Measurements from ENCODE around the gene NR5A2. TPM values are rescaled to one million over a fixed set of nuclear protein-coding genes. Genes with fewer than 3 reads are reported as not detected.
A peak's percentile ranks its signal among the peaks of the same experiment; 100 is the strongest.

The NR5A2 gene
- polyA plus RNA-seq, 3 donors: 0.03 to 0.31 TPM; not detected in 1

DNA sequence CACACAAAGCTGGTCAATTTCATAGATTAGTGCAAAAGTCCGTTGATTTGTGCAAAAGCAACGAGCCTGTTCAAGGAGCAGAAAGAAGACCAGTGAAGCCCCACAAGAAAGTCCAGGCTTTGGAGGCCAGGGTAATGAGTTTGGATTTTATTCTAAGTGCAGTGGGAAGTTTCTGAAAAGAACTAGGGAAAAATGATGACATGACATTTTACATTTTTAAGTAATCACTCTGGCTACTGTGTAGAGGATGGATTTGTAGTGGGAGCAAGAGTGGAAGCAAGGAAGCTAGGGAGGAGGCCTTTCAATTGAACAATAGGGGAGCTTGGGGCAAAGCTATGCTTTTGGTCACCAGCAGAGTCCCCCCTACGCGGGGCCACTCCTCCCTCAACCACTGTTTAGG is 196.1 kb downstream of the NR5A2 start:
- Histone ChIP-seq H3K4me2 (replicated peaks; ENCODE audit: extremely low read depth, low read length, poor library complexity, severe bottlenecking) (no peak overlapping the region), H3K9ac (ENCODE audit: insufficient read depth, low read length, poor library complexity, severe bottlenecking) (no peak overlapping the region), H3K27me3 (ENCODE audit: control insufficient read depth in 2 of 2, insufficient read depth in 2 of 2, low read length in 2 of 2) (no peaks in the 10 kb centered on the region), H3K4me3 (replicated peaks in 1 of 3; ENCODE audit: low read depth in 2 of 3, low read length in 3 of 3) (no peak overlapping the region), H3K9me3 (replicated peaks in 1 of 2; ENCODE audit: control insufficient read depth in 1 of 2, insufficient read depth in 1 of 2, low read length in 2 of 2) (no peaks in the 10 kb centered on the region), H3K4me1 (ENCODE audit: control insufficient read depth in 1 of 2, insufficient read depth in 2 of 2, low read length in 2 of 2) (peaks cover 12 to 14% of the 10 kb centered on the region in 2 donors), H3K36me3 (replicated peaks in 1 of 2; ENCODE audit: control insufficient read depth in 1 of 2, insufficient read depth in 2 of 2, low read length in 2 of 2) (no peaks in the 10 kb centered on the region), H2AFZ (ENCODE audit: insufficient read depth, low read depth, low read length, poor library complexity, severe bottlenecking) (no peak overlapping the region), H4K20me1 (ENCODE audit: insufficient read depth, low read length) (no peaks in the 10 kb centered on the region), H3K27ac (ENCODE audit: low read depth in 1 of 2, low read length in 2 of 2) (no peak overlapping the region), H3K79me2 (ENCODE audit: insufficient read depth, low read length) (no peaks in the 10 kb centered on the region)
- no peak overlapping the region for H3K4me3 Mint-ChIP-seq
- 100% methylated on average over 2 of the region's 4 CpGs for WGBS (ENCODE audit: insufficient coverage)
- intact Hi-C loops (cut with micrococcal nuclease): no loop called here
- no peak overlapping the region for H3K27ac Mint-ChIP-seq
- H3K4me1 Mint-ChIP-seq: peaks cover 16% of the 10 kb centered on the region
- TF ChIP-seq, protein P1, sequence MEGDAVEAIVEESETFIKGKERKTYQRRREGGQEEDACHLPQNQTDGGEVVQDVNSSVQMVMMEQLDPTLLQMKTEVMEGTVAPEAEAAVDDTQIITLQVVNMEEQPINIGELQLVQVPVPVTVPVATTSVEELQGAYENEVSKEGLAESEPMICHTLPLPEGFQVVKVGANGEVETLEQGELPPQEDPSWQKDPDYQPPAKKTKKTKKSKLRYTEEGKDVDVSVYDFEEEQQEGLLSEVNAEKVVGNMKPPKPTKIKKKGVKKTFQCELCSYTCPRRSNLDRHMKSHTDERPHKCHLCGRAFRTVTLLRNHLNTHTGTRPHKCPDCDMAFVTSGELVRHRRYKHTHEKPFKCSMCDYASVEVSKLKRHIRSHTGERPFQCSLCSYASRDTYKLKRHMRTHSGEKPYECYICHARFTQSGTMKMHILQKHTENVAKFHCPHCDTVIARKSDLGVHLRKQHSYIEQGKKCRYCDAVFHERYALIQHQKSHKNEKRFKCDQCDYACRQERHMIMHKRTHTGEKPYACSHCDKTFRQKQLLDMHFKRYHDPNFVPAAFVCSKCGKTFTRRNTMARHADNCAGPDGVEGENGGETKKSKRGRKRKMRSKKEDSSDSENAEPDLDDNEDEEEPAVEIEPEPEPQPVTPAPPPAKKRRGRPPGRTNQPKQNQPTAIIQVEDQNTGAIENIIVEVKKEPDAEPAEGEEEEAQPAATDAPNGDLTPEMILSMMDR (IDR thresholded peaks at IDR 0.05): no peak
- H3K27me3 Mint-ChIP-seq (ENCODE audit: low read depth in 3 of 3): peaks cover 3 to 4% (median 3%) of the 10 kb centered on the region in 3 donors
- DNase-seq: no peak
- peaks cover 0 to 2% (median 0%) of the 10 kb centered on the region in 7 donors for H3K9me3 Mint-ChIP-seq
- H3K36me3 Mint-ChIP-seq: no peaks in the 10 kb centered on the region

DNA sequence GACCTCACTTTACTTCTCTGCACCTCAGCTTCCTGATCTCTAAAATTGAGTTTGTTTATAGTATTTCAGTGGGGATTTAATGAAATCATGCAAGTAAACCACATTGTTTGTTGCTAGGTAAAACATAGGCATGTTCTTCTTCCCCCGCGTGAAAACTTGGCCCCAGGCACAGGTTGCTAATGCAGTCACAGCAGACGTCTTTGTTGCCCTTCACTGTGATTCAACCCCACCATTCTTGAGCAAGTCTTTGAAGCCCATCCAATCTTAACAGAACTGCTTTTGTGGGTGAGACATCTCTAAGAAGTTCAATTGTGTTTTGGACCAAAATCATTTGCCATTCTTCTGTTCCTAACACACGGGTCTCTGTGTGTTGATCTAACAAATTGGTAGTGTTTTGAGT is 196.8 kb downstream of the NR5A2 start:
- H3K36me3 Mint-ChIP-seq: no peaks in the 10 kb centered on the region

More for the DNA sequence above, 196.8 kb downstream of the NR5A2 start:
- 100% methylated on average over 2 of the region's 4 CpGs for WGBS (ENCODE audit: insufficient coverage)
- peaks cover 0 to 2% (median 0%) of the 10 kb centered on the region in 7 donors for H3K9me3 Mint-ChIP-seq
- Histone ChIP-seq H3K4me1 (ENCODE audit: control insufficient read depth in 1 of 2, insufficient read depth in 2 of 2, low read length in 2 of 2) (peaks cover 12 to 14% of the 10 kb centered on the region in 2 donors), H4K20me1 (ENCODE audit: insufficient read depth, low read length) (no peaks in the 10 kb centered on the region), H3K27ac (ENCODE audit: low read depth in 1 of 2, low read length in 2 of 2) (no peak overlapping the region), H3K4me3 (replicated peaks in 1 of 3; ENCODE audit: low read depth in 2 of 3, low read length in 3 of 3) (no peak overlapping the region), H3K4me2 (replicated peaks; ENCODE audit: extremely low read depth, low read length, poor library complexity, severe bottlenecking) (no peak overlapping the region), H3K27me3 (ENCODE audit: control insufficient read depth in 2 of 2, insufficient read depth in 2 of 2, low read length in 2 of 2) (no peaks in the 10 kb centered on the region), H3K79me2 (ENCODE audit: insufficient read depth, low read length) (no peaks in the 10 kb centered on the region), H3K36me3 (replicated peaks in 1 of 2; ENCODE audit: control insufficient read depth in 1 of 2, insufficient read depth in 2 of 2, low read length in 2 of 2) (no peaks in the 10 kb centered on the region), H2AFZ (ENCODE audit: insufficient read depth, low read depth, low read length, poor library complexity, severe bottlenecking) (no peak overlapping the region), H3K9ac (ENCODE audit: insufficient read depth, low read length, poor library complexity, severe bottlenecking) (no peak overlapping the region), H3K9me3 (replicated peaks in 1 of 2; ENCODE audit: control insufficient read depth in 1 of 2, insufficient read depth in 1 of 2, low read length in 2 of 2) (no peaks in the 10 kb centered on the region)
- peaks cover 2 to 3% (median 3%) of the 10 kb centered on the region in 3 donors for H3K27me3 Mint-ChIP-seq (ENCODE audit: low read depth in 3 of 3)
- no peak overlapping the region for H3K4me3 Mint-ChIP-seq
- H3K4me1 Mint-ChIP-seq: peaks cover 16% of the 10 kb centered on the region
- H3K27ac Mint-ChIP-seq: peak overlapping the region in 1 of 7 donors; percentile 21
- TF ChIP-seq, protein P1 (IDR thresholded peaks at IDR 0.05): no peak
- DNase-seq: no peak
- intact Hi-C loops (cut with micrococcal nuclease): no loop called here
